NCI-H2227 treated with DMSO at 0.1 percent for 48 hours (cell line): ENCODE measurements around the gene DENND5B.
"Not testable (repeated sequence)": the region's sequence is repeated elsewhere in the genome, so short reads cannot be mapped to it uniquely, and the experiment has no call there.

Source experiments
- DNase-seq: peaks from one replicate; lab custom pipeline; 2025; lab: John Stamatoyannopoulos, UW

The DENND5B gene

DNA sequence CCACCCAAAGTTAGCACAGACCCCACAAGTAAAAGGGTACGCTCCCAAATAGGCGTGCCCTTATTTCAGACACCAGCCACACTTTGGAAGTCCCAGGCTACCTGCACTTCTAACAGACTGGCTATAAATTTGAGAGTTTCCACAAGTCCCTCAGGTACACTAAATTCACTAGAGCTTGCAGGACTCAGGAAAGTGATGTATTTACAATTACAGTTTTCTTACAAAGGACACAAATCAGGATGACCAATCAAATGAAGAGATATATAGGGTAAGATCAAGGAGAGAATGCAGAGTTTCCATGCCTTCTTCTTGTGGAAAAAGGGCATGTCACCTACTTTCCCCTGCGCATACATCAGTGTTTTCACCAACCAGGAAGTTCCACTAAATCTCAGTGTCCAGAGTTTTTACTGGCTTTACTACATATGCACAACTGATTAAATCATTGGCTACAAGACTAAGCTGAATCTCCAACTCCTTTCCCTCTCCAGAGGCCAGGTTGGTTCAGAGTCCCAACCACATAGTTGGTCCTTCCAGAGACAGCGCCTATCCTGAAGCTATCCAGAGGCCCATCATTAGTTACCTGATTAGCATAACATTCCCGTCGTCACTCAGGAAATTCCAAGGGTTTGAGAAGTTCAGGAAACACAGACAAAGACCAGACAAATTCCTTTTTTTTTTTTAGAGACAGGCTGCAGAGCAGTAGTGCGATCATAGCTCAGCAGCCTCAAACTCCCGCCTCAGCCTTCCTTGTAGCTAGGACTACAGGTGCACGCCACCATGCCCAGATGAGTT, 84.2 kb downstream of the DENND5B start:
- DNase-seq = no peak

DNA sequence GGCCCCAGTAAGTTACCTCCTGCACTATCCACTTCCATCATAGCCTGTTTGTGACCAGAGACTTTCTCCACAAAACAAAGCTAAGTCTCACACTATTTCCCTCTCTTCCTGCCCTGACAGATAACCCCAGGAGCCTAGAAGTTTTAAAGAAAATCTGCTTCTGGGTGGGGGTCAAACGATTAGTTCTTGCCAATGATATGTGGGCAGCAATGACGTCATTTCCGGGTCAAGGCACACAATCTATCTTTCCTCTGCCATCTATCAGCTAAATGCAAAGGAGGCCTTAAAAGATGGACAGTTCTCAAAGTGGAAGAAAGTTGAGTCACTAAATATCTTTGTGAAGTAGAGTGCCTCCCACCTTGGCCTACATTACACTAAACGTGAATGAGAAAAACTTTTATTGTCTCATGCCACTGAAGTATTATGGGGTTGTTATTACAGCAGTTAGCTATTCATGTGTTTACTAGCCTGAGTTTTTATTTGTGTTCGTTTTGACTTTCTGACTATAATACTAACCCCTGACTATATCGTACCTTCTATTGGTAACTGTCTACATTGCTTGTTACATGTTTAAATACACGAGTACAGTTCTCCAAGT, 86.2 kb downstream of the DENND5B start:
- no peak for DNase-seq

DNA sequence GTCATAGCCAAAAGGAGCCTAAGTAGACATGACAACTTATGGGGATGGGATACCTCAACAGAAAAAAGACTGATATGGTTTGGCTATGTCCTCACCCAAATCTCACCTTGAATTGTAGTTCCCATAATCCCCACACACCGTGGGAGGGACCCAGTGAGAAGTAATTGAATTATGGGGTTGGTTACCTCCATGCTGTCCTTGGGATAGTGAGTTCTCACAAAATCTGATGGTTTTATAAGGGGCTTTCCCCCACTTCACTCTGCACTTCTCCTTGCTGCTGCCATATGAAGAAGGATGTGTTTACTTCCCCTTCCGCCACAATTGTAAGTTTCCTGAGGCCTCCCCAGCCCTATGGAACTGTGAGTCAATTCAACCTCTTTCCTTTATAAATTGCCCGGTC, 89.9 kb downstream of the DENND5B start:
- not testable (repeated sequence) for DNase-seq

DNA sequence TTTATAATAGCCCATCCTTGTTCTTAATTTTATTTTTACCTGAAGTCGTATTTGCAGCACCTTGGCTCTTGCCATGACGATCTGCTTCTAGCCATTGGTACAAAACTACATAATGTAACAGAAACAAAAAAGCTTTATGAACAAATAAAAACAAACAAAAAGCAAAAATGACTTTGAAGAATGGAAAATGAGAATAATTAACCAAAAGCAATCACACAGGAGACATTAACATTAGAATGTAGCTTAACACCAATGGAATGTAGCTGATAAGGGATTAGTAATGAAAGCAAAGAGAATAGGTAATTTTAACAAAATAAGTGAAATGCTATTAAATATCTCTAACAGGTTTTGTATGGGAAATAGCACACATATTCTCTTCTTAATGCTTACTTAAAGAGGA, 91.4 kb downstream of the DENND5B start:
- DNase-seq = no peak

DNA sequence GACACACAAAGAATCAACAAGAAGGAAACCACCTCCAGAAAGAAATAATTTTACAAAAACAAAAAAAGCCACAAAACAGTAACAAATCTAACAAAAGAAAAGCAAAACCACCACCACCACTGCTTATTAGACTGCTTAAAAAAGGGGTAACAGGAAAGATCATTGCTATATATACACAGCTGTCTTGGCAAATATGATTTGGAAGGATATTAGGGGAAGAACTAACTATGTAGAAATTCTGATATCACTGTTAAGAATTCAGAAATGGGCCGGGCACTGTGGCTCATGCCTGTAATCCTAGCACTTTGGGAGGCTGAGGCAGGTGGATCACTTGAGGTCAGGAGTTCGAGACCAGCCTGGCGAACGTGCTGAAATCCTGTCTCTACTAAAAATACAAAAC, 92.5 kb downstream of the DENND5B start:
- no peak for DNase-seq

DNA sequence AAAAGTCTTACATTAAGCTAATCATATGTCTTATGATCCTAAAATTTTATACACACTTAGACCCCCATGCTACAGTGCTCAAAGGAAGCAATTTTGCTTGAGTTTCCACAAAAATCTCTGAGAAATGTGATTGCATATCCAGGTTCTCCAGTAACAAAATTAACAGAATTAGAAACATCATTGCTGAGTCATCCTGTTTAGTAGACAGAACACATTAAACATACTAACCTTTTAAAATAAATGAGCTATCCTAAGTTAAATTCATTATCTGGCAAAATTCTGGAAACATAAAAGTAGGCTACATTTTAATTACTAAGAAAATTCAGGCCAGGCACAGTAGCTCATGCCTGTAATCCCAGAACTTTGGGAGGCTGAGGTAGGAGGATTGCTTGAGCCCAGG, 94.7 kb downstream of the DENND5B start:
- DNase-seq = no peak

DNA sequence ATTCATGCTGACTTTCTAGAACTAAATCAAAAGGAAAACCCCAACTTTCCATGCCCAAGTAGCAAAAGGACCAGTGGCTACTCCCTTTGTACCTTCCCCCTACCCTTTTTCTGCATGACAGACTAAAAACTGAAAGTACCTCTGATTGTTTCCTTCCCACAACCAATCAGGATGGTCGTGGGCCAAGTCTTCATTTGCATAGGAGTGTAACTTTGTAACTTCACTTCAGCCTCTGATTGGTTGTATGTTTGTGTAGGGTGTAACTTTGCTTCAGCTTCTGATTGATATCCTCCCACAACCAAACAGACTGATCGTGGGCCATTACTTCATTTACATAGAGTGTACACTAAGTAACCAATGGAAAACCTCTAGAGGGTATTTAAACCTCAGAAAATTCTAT, 96.5 kb downstream of the DENND5B start:
- DNase-seq = no peak

DNA sequence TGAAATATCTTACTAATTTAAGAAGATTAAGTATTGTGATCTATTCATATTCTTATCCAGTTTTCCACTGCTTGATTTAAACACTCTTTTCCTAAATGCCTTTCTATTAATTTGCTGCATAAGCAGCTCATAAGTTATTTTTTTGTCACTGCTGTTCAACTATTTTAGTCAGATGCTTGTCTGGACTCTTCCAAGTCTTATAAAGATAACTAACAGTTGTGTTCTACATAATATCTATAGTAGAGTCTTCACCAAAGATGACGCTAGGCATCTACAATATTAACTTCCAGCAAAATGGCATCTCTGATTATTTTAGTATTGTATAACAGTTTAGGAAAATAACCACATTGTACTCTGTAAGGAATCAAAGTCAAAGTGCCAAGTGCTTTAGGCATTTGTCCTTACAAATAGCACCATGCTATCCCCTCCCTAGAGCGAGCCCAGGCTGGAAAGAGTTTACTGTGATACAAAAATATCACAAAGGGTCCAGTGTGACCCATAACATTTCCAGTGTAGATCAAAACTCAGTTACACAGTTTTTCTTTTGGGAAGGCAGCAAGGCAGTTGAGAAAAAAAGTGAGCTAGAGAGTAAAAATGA, 98.2 kb downstream of the DENND5B start:
- no peak for DNase-seq

DNA sequence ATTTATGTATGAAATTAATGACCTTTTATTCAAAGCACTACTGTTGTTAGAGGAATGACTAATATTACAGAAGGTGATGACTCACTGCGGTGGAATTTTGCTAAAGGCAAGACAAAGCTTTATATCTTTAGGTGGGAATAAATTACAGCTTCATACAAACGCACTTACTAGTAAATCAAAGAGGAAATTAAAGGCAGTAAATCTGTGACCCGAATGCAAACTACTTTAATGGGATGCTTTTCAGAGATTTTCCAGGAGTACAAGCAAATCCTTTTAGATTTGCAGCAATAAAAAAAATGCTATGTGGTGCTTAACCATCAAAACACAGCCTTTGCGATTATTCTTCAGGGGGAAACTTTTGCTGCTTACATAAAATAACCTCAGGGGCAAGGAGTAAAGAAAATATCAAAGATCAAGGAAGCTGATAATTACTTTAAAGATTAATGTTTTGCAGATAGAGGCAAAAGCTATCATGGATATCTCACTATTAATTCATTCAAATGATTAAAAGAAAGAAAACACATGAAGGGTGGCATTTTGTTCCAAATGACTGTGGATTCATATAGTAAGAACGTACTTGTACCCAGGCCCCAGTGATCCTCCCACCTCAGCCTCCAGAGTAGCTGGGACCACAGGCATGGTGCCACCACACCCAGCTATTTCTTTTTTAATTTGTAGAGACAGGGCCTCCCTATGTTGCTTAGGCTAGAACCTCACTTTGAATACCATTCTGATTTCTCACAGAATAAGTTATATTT, 98.9 kb downstream of the DENND5B start:
- peak; percentile 0 for DNase-seq

DNA sequence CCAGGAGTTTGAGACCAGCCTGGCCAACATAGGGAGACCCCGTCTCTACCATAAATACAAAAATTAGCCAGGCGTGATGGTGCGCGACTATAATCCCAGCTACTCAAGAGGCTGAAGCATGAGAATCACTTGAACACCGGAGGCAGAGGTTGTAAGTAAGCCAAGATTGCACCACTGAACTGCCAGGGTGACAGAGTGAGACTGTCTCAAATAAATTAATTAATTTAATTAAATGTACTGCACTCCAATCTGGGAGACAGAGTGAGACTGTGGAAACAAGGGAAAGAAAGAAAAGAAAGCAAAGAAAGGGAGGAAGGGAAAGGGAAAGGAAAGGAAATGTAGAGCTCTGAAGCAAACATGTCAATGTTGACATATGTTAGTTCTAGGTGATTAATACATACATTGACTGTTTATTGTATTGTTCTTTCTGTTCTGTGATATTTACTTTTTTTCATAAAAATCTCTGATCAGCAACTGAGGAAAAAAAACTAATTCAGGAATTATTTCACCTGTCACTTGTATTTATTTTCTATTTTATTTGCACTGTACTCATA, 99.6 kb downstream of the DENND5B start:
- DNase-seq = no peak

DNA sequence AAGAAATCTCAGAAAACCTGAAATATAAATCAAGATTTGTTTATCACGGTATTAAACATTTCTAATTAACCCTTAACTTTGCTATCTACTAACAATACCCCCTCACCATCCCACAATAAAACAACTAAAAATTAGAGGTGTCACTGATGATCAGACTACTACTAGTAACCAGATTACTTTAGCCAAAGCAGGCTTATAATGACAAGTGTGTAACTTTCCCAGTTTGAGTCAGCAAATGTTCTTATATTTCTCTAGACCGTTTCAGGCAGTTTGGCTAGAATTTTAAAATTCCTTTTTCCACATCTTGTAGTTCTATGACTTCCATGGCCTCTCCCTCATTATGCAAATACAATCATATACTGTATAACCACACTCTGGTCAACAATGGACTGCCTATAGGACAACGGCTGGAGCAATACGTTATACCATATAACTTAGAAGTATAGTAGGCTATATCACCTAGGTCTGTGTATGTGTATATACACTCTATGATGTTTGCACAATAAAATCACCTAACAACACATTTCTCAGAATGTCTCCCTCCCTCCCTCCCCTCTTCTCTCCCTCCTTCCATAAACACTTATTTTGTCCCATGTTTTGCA, 102.1 kb downstream of the DENND5B start:
- no peak for DNase-seq

DNA sequence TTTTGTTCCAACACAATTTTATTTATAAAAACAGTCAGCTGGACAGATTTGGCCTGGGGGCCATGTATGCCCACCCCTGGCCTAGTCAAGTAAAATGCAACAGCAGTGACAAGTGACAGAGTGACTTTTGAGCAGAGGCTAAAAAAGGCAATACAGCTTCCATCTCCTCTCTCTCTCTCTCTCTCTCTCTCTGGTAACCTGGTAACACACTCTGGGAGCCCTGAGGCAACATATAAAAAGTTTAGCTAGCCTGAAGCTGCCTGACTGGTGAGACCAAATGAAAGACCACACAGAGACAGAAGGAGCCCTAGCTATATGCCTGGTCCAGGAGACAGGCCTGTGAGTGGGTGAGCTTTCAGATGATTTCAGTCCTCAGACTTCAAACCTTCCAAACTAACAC, 105.4 kb downstream of the DENND5B start:
- no peak for DNase-seq

DNA sequence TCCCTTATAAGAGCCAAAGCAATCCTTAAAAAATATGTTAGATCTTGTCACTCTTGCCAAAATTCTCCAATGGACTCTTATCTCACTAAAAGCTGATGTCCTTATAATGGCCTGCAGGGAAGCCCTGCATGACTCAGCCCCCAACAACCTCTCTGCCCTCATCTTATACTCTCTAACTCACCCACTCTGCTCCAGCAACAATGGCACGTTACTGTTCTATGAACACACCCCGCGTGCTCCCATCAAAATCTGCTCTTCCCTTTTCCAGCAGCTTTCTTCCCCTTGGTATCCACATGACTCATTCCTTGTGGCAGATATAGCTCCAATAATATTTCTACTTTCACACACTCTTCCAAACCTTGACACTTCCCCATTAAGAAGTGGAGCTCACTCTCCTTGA, 108.1 kb downstream of the DENND5B start:
- no peak for DNase-seq

DNA sequence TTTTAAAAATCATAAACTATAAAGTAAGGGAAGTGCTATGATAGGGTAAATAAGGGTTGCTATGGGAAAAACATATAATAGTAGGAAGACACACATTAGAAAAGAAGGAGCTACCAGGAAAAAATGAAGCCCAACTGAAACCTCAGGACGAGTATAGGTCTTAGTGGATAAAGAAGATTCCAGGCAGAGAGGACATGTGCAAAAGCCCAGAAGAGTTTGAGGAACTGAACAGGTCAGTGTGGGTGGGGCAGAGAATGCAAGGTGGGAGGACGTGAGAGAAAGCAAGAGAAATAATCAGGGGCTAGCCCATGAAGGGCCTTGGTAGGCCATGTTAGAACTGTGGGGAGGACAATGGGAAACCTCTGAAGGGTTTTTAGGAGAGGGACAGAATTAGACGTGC, 109.5 kb downstream of the DENND5B start:
- DNase-seq = no peak

DNA sequence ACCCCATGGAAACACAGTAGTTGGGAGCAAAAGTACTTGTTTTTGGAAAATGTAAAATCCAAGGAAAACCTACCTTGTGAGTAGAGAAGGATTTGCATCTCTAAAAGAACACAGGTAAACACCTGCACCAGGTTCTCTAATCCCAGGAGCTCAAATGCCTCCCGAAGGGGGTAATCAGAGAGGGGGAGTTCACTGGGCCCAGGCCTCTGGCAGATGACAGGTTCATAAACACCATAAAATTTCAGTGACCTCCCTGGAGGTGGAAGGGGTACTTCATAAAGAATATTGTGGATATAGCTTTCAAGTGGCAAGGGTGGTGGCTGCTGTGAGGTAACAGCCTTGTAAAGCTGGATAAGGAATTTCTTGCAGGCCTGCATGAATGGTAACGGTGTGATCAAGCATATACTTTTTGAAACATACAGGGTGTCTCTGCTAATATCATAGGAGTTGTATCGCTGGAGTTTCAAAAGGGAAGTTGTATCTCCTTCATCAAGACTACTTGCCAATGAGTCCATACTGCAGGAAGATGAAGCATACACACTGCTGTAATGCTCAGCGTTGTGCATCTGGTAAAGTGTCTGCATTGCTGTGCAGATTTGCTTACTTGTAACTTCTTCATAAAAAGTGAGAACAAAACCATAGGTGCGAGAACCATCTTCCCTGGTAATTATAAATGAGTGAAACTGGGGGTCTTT, 111.3 kb downstream of the DENND5B start:
- no peak for DNase-seq

DNA sequence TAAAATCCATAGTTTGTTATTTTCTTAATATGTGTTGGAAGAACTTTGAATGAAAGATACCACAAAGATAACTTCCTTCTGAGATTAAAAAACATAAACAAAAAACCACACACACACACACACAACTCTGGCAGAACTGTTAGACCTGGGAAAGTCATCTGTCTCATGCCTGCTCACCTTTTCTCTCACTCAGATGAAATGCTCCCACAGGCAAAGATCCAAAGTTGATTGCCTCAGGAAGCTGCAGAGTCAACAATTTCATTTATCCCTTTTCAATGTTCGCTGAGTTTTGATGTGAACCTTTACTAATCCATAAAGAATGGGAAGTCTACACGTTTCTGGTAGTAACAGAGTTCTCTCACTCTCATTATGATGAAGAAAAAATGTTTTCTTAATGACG, 112.0 kb downstream of the DENND5B start:
- no peak for DNase-seq

DNA sequence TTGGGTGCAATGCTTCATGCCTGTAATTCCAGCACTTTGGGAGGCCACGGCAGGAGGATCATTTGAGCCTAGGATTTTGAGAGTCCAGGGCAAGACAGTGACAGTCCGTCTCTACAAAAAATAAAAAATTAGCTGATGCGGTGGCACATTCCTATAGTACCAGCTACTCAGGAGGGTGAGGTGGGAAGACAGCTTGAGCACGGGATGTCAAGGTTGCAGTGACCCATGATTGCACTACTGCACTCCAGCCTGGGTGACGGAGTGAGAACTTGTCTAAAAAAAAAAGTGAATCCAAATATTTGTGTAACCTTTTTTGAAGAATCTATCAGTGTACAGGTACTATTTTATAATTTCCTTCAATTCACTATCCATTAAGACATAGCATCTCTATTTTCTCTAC, 112.5 kb downstream of the DENND5B start:
- no peak for DNase-seq

DNA sequence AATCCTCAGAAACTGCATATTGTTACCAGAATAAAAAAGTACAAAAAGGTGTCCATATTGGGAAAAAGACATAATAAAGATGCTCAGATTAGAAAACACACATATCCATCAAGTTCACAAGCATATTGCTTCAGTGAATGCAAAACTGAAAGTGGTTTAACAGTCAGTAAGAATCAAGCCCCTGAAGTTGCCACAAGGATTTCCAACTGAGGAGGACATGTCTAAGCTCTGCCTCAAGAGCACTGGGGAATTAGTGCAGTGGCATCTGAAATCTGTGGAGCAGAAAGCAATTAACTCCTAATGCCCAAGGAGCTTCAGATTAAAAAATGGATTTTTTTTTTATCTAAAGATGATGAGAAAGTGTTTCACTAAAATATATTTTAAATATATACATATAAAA, 113.2 kb downstream of the DENND5B start:
- DNase-seq = no peak

DNA sequence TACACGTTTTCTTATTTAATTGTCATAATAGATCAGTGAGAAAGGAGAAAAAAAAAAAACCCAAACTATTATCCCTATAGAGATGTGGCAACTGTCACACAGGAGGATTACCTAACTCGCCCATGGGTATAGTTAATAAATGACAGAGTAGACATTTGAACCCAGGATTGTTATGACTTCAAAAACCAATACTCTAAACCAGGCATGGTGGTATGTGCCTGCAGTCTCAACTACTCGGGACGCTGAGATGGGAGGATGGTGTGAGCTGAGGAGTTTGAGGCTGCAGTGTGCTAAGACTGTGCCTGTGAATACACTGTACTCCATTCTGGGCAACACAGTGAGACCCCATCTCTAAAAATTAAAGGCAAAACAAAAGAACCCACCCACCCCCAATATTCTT, 114.5 kb downstream of the DENND5B start:
- DNase-seq = no peak

DNA sequence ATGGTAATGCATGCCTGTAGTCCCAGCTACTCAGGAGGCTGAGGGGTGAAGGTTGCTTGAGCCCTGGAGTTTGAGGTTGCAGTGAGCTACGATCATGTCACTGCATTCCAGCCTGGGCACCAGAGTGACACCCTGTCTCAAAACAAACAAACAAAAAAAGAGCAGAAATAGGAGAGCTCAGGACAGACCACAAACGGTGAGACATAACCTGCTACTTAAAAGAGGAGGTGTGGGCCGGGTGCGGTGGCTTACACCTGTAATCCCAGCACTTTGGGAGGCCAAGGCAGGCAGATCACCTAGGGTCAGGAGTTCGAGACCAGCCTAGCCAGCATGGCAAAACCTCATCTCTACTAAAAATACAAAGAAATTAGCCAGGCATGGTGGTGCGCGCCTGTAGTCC, 115.3 kb downstream of the DENND5B start:
- DNase-seq = not testable (repeated sequence)

DNA sequence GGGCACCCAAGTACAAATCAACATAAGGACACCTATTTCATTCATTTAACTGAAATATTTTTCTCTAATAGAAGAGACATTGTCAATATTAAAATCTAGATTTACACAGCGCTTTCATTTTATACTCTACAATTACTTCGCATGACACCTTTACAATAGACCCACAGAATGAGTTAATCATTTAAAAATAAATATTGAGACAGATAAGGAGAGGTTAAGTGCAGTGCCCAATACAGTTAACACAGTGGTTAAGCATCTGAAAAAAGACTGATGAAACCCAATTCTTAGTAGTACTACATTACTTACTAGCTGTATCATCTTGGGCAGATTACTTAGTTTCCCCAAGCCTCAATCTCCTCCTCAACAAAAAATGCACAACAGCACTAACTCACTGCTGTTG, 116.2 kb downstream of the DENND5B start:
- no peak for DNase-seq
